Ovary (tissue), 3 donors: ENCODE measurements around the gene COBL.

Experiments used
- CTCF ChIP-seq, 3 donors: fragments of 450-650 bp in 2 of 3; fragments of 200-600 bp in 1 of 3; IDR thresholded peaks; one replicate each; pipeline versions ENCODE4 v1.5.1 to v1.8.0; 2016 to 2022; ENCODE audit warnings: antibody characterized with exemption in 3 of 3, mild to moderate bottlenecking in 1 of 3
- EP300 ChIP-seq: sonication (generic); formaldehyde crosslinking; IDR thresholded peaks from one replicate; pipeline ENCODE4 v1.6.1; 2017; ENCODE audit warnings: antibody characterized with exemption
- POLR2A ChIP-seq: fragments of 450-650 bp; IDR thresholded peaks from one replicate; pipeline ENCODE4 v1.6.1; 2017; ENCODE audit warnings: antibody characterized with exemption, mild to moderate bottlenecking, moderate library complexity
- donor health status: DM: no; HTN: no; CAD: no.

GRCh38 chr7:51318886-51319579 lies 2.4 kb upstream of the COBL start:
- TF ChIP-seq CTCF (IDR thresholded peaks at IDR 0.05): no peak
- TF ChIP-seq EP300: no peak
- TF ChIP-seq POLR2A: no peak
